Coronary artery (tissue), 2 donors: ENCODE measurements around the gene SLC22A31.

Source experiments
- DNase-seq: peaks from one replicate; pipeline ENCODE4 v3.0.0-alpha.2; 2017; ENCODE audit warnings: low spot score
- H3K27ac ChIP-seq, 2 donors: fragments of 200-600 bp; sonication (generic); one replicate each; pipeline ENCODE4 v1.5.1; 2016 to 2019
- H3K4me3 ChIP-seq: fragments of 200-600 bp; sonication (generic); 2 replicates; pipeline ENCODE4 v1.5.1; 2016; ENCODE audit warnings: mild to moderate bottlenecking, moderate library complexity
- TF ChIP-seq, protein P1 (sequence below): fragments of 200-600 bp; sonication (generic); IDR thresholded peaks from one replicate; pipeline ENCODE4 v1.5.1; 2019; ENCODE audit warnings: antibody characterized with exemption

Gene SLC22A31

DNA sequence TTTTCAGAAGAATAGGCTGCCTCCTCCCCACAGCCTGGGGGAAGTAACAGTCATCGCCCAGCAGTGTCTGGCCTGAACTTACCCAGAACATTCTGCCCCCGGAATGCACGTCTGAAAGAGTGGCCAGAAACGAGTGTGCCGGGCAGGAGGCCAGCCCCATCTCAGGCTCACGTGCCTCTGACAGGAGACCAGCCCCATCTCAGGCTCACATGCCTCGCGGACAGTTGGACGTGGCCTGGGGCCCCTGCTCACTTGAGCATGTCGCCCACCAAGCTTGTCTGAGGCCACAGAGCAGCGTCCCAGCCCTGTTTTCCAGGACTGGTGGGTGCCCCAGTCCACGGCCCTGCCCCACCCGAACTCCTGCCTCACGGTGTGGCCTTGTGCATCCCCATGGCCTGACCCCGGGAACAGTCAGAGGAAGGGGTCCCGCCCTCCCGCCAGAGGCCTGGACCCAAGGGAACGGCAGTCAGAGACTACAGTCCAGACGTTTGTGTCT is 45.1 kb downstream of the SLC22A31 start:
- no peak for DNase-seq
- Histone ChIP-seq H3K4me3 (no peak overlapping the region), H3K27ac (peak overlapping the region in 1 of 2 donors; percentile 2)
- TF ChIP-seq, protein P1, sequence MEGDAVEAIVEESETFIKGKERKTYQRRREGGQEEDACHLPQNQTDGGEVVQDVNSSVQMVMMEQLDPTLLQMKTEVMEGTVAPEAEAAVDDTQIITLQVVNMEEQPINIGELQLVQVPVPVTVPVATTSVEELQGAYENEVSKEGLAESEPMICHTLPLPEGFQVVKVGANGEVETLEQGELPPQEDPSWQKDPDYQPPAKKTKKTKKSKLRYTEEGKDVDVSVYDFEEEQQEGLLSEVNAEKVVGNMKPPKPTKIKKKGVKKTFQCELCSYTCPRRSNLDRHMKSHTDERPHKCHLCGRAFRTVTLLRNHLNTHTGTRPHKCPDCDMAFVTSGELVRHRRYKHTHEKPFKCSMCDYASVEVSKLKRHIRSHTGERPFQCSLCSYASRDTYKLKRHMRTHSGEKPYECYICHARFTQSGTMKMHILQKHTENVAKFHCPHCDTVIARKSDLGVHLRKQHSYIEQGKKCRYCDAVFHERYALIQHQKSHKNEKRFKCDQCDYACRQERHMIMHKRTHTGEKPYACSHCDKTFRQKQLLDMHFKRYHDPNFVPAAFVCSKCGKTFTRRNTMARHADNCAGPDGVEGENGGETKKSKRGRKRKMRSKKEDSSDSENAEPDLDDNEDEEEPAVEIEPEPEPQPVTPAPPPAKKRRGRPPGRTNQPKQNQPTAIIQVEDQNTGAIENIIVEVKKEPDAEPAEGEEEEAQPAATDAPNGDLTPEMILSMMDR = no peak

DNA sequence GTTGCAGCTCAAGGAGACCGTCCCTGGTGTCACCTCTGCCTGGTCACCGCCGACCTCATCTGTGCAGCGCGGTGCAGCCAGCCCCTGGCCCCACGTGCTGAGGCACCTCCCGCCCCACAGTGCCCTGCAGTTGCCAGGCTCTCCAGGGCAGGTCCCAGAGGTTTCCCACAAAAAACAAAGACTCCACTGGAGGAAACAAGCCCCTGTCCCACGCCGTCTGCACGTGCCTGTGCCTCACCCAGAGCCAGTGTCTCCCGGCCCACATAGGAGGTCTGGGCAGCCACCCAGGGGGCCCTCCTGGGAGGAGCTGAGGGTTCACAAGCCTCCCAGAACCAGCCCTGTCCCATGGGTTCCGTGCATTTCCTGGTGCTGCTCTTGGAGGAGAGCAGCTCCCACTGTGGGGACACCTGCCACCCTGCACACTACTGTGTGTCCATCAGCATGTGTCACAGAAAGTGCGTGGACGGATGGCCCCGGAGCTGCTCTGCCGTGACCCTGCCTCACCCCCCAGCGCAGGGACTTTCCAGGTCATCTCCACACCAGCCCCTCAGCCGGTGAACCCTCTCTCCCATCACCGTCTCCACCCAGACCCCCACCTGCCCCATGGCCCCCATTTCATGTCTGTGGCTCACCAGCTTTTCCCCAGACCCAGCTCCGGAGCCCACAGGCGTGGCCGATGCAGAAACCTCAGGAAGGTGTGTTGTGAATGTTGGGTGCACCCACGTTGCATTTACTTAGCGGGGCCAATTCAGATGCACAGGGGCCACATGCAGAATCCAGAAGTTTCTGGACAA is 45.8 kb downstream of the SLC22A31 start:
- H3K27ac ChIP-seq = no peak overlapping the region
- no peak for DNase-seq
- H3K4me3 ChIP-seq = no peak overlapping the region
- TF ChIP-seq, protein P1 = no peak

DNA sequence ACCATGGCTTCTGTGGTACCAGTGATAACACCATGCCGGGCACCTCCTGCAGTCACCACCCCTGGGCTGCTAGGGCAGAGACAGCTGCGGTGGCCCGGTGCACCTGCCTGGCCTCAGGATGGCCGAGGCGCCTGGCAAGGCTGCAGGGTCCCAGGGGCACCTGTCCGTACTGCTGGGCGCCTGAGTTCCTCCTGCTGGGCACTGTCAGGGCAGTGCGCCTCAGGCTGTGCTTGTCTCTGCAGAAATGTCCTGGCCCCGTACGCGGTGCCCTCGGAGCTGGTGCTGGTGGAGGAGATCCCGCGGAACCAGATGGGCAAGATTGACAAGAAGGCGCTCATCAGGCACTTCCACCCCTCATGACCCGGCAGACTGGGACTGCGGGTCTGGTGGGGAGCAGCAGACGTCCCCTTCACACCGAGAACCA is 46.5 kb downstream of the SLC22A31 start:
- DNase-seq = no peak
- TF ChIP-seq, protein P1 = no peak

DNA sequence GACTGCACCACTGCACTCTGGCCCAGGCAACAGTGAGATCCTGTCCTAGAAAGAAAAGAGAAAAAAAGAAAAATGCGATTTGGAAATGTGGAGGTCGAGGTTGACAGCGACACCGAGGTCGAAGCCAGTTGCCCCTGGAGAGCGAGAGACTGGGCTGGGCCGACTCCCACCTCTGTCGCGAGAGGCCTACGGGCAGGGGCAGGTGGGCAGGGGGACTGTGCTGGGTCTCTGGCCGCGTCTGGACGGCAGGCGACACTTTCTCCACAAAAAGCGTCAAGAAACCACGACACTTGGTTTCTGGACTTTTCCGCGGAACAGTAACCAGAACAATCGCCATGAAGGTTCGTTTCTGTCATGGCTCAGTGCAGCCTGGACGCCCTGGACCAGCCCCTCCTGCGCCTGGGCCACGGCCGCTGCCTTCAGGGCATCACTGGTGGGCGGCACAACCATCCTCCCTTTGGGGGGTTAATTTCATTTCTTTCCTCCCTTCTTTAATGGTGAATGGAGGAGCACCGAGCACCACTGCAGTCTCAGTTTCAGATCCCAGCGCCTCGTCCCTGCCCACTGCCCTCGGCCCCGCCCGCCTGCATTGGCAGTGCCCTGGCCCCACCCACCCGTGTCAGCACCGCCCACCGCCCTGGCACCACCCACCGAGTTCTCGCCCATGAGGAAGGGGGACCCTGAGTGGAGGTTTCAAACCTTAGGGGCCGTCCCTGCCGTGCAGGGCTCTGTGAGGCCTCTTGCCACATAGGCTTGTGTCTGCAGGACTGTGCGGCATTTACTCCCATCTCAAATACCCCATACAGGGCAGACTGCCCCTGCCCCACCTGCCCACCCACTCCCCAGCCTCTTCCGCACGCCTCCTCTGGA is 47.3 kb downstream of the SLC22A31 start:
- Histone ChIP-seq H3K27ac (no peak overlapping the region), H3K4me3 (no peak overlapping the region)
- TF ChIP-seq, protein P1 = no peak
- no peak for DNase-seq

More for the DNA sequence above, 46.5 kb downstream of the SLC22A31 start:
- no peak overlapping the region for H3K4me3 ChIP-seq
- H3K27ac ChIP-seq = no peak overlapping the region

DNA sequence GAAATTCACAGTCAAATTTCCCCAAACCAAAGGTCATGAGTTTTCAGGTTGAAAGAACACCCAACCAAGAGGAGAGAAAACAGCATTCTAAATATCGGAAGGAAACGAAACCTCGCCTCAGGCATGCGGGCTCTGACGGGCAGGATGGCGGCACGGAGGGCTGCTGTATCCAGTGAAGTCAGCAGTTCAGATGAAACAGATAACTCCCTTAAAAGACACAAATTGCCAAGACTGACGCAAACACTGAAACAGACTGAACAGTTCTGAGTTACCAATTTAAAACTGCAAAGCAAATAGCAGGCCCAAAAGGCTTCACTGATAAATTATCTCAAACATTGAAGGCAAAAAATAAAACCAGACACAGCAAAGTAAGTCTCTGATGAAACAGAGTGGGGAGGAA is 49.4 kb downstream of the SLC22A31 start:
- Histone ChIP-seq H3K27ac (no peak overlapping the region), H3K4me3 (no peak overlapping the region)
- no peak for DNase-seq
- TF ChIP-seq, protein P1 = no peak

DNA sequence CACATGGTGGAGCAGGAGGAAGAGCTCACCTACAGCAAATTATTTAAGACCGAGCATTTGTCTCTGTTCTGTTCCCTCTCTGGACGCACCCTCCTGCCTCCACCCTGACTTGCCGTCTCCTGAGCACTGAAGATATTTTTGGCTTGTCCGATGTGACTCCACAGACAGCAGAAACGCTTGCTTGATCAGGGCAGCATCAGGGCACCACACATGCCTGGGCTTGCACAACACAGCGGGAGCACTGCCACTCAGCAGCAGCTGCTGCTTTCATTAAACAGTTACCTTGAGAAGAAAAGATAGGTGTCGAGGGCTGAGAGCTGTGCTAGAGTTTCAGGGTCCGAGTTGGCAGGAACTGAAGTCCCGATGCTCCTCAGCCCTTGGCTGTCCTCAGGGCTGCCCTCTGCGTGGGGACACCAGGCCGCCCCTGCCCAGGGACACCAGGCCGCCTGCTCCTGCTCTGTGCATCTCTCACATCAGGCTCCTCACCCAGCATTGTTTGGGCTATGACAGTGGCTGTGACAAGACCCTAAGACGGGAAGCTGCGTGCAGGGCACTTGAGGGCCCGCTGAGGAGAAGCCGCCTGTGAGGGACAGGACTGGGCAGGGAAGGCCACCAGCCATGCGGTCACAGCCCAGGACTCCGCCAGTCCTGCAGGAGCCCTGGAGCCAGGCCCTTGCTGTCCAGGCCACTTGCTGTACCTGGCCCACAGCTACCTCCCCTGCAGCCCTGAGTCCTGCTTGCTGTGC is 50.1 kb downstream of the SLC22A31 start:
- Histone ChIP-seq H3K27ac (no peak overlapping the region), H3K4me3 (no peak overlapping the region)
- no peak for DNase-seq
- TF ChIP-seq, protein P1 = no peak
